Renal cortex interstitium (tissue), 11 donors: ENCODE measurements around the gene SAMM50. TPM values are rescaled to one million over a fixed set of nuclear protein-coding genes. Genes with fewer than 3 reads are reported as not detected.
"Not testable (repeated sequence)": the region's sequence is repeated elsewhere in the genome, so short reads cannot be mapped to it uniquely, and the experiment has no call there.

Experiments used
- DNase-seq, 11 donors: peaks; one replicate each; pipeline ENCODE4 v3.0.0-alpha.2; 2013; ENCODE audit warnings: low read depth in 9 of 11, low spot score in 4 of 11; ENCODE audit errors: extremely low read depth in 1 of 11
- polyA plus RNA-seq, 3 donors: library from polyadenylated mRNA; unstranded; fragments of 120-200 nt; gene quantifications; one replicate each; pipeline ENCODE4 v1.2.1, GENCODE V29; 2013; ENCODE audit not compliant: insufficient read length in 3 of 3

Gene SAMM50
- polyA plus RNA-seq, 3 donors, result 64.5 to 65.7 (median 65.2) TPM

DNA sequence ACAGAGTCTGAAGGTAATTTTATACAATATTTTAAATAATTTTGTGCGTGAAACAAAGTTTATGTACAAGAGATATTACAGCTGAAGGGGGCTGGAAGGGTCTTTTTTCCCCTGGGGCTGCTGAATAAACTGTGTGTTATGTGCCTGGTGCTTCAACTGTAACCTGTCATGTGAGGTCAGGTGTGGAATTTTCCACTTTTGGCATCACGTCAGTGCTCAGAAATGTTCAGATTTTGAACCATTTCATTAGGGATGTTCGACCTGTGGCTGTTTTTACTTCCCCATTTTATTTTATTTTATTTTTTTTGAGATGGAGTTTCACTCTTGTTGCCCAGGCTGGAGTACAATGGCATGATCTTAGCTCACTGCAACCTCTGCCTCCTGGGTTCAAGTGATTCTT, 61.3 kb downstream of the SAMM50 start:
- not testable (repeated sequence) for DNase-seq

DNA sequence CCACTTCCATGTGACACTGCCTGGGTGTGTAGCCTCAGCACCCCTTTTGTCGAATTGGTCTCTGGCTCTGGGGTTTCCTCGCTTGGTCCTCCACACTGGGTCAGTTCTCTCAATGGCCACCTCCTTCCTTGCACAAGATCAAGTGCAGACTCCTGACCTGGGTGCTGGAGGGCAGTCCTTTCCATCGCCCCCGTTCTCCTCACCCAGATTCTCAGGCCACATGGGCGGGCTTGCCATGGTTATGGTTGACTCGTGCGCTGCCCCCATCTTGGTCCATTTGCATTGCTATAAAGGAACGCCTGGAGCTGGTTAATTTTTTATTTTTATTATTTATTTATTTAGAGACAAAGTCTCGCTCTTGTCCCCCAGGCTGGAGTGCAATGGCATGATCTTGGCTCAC, 63.4 kb downstream of the SAMM50 start:
- DNase-seq, result no peak

DNA sequence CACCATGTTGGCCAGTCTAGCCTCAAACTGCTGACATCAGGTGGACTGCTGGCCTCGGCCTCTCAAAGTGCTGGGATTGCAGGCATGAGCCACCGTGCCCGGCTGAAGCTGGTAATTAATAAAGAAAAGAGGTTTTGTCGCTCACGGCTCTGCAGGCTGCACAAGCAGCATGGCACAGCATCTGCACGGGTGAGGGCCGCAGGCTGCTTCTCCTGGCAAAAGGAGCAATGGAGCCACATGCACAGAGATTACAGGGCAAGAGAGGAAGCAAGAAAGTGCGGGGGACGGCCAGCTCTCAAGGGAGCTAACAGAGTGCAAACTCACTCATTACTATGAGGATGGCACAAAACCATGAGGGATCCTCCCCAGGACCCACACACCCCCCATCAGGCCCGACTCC, 64.2 kb downstream of the SAMM50 start:
- no peak for DNase-seq

DNA sequence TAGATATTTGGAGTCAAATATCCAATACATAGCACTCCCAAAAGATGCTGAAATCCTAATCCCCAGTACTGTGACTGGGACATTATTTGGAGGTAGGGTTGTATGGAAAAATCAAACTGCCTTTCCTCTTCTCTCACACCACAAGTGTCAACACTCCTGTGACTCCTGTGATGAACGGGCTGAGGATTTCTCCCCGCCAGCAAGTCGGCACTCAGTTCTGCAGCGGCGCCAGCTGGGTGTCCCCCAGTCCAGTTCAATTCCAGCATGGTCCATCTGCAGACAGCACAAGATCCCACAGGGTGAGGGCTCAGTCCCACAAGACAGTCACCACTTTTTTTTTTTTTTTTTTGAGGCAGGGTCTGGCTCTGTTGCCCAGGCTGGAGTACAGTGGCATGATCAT, 64.6 kb downstream of the SAMM50 start:
- no peak for DNase-seq

DNA sequence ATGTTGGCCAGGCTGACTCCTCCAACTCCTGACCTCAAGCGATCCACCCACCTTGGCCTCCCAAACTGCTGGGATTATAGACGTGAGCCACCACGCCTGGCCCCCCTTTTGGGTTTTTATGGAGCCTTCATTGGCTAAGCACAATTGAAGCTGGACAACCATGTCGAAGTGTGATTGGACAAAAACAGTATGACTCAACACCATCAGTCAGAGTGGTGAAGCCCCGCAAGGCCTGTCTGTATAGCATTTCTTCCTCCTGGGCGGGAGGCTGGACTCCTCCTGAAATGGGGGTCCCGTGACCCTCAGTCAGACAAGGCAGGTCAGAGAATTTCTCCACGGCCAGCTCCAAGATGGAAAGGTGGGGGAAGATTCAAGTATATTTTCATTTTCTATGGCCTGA, 65.7 kb downstream of the SAMM50 start:
- DNase-seq, result no peak

- DNase-seq, result no peak
Observed at GRCh38 chr22:44023404-44024287, 68.4 kb downstream of the SAMM50 start.

GRCh38 chr22:44024288-44024921, 69.2 kb downstream of the SAMM50 start, which contains the start of gene PARVB:
PARVB (plus strand) TSS chr22:44024302; CDS start chr22:44024340, 38 bp downstream.
- no peak for DNase-seq

GRCh38 chr22:44025171-44026065, 70.2 kb downstream of the SAMM50 start:
- DNase-seq, result no peak

GRCh38 chr22:44026066-44026629, 70.9 kb downstream of the SAMM50 start:
- no peak for DNase-seq

- DNase-seq, result no peak
Observed at GRCh38 chr22:44026630-44027511, 71.6 kb downstream of the SAMM50 start.

GRCh38 chr22:44028091-44028490, 72.8 kb downstream of the SAMM50 start:
- no peak for DNase-seq

GRCh38 chr22:44029069-44029468, 73.8 kb downstream of the SAMM50 start:
- no peak for DNase-seq

- no peak for DNase-seq
Observed at GRCh38 chr22:44030051-44030701, 74.9 kb downstream of the SAMM50 start.

DNA sequence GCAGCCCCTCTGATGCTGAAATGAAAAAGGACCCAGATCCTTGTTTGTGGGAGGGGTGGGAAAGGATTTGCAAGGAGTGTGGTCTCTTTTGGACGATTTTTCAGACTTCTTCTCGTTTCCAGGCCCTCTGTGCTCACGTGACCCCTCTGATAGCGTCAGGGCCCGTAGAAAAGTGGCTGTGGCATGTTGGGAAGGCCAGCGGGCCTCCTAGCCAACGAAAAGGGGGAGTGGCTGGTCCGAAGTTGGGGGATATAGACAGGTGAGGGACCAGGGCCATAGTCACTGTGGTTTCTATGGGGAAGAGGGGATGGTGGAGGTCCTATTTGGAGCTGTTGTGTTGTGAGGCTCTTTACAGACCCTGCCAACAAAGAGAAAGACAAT, 75.5 kb downstream of the SAMM50 start:
- no peak for DNase-seq

DNA sequence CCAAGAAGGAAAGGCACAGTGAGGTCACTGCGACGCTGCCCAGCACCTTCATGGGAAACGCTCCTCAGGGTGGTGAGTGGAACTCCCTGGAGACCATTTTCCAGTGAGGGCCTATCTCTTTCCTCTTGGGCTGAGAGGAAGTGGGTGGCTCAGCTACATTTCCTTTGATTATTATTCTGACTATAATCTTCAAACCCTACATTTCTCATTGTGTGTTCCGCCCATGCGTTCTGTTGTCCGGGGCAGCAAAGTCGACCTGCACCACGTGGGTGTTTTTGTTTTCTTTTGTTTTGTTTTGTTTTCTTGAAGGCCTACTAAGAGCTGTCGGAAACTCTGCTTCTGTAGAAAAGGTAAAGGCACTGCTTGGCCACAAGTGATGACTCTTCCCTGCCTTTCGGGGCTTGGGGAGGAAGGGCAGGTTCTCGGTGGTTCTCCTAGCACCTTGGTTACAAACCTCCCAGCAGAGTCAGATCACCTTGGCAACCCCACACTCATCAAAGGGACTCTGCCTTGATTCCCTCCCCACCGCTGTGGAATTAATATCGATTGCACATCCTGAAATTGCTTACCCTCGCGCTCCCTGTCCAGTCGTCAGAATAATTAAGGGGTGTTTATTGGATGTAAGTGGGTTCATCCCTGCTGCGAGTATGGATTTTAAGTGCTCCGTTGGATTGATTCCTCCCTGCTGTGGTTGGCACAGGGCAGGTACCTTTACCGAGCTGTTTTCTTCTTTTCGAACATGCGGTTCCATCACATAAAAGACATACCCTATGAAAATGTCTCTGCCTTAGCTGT, 76.1 kb downstream of the SAMM50 start:
- DNase-seq, result no peak

DNA sequence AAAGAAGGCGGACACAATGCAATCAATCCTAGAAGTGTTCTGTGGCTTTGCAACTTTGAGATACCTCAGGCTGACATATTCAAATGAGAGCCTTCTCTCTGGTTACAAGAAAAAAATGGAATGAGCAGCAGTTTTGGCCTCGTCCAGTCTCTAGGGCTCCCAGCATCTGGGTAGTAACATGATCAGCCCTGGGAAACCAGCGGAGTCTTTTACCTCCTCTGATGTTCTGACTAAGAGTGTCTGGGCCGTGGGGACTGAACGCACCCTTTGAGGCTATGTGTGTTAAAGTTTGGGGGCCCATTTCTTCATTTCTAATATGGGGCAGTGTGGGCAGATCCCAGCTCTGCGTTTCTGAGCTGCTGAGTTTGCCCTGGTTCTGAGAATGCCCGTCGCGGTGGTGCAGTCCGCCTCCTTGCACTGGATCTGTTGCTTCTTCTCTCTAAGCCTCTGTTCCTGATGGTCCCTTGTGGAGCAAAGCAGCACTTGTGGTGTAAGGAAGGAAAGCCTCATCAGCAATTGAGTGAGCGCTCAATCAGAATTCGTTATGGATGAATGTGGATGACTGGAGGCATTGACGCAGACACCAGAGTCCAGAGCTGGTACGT, 77.0 kb downstream of the SAMM50 start:
- no peak for DNase-seq

GRCh38 chr22:44033287-44033686, 78.0 kb downstream of the SAMM50 start:
- DNase-seq, result no peak
